T-helper 1 cell treated with Interleukin-12 subunit alpha and Interleukin-12 subunit beta and Interleukin-4 antibody, amounts not matched to agents 30 ng/mL and 1 ng/mL, for 36 hours (primary cell): Measurements from ENCODE around the gene HCN3. TPM values are rescaled to one million over a fixed set of nuclear protein-coding genes. Genes with fewer than 3 reads are reported as not detected.

Experiments
- intact Hi-C: fragments of 100-400 bp; cut with micrococcal nuclease; formaldehyde crosslinking; loops from one replicate; pipeline ENCODE4 v1.15.1; 2024
- total RNA-seq: library from RNA; stranded (reverse); gene quantifications from 2 replicates; pipeline ENCODE4 v1.2.3, GENCODE V29; 2022

The HCN3 gene
- total RNA-seq, 1 donor from 2014 or later = 2.5 TPM

DNA sequence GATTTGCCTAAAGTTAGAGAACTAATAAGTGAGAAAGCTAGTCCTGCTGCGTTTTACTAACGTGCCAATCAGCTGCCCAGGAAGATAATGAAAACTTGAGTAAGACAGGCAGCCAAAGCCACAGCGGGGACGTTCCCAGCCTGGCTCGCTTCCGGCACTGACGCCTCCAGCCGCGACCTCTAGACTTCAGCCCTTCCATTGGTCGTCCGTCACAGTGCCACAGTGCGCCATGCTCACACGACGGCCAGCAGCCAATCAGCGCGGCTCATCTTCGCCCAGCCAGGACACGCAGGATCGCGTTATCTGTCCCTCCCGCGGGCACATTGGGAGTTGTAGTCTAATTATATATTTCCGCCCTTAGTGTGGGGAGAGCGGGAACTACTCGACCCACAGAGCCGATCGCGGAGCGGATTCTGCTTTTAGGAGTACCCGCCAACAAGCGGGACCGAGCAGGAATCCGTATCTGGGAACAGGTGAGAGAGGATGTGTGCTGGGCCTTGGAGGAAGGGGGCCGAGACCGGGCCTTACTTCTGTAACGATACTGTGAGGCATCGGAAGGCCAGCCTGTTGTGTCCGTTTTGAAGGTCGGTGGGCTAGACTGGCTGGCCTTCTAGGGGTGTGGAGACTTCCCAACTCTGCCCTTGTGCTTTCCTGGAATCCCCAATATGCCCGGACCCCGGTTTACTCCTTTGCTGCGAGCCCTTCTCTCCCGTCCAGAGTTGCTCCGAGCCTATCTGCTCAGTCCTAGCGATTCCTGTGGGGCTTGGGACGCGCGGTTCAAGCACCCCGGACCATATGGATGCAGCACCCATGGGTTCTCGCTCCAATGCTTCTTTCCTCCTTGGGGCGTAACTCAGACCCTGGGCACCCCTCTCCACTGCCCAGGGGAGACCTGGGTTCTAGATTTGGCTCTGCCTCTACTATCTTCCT, 31.5 kb downstream of the HCN3 start, which contains the start of gene FDPS:
FDPS (plus strand) TSS at position 374 of the 930 bp plus-strand sequence. CDS start 924 bp downstream, outside the sequence.
- intact Hi-C loops = loop anchor here (1.0 to 5.0 kb wide), 10 partner anchors 15 to 551 kb away; partner anchors contain the start of genes ASH1L, CLK2, HCN3 and MSTO1

DNA sequence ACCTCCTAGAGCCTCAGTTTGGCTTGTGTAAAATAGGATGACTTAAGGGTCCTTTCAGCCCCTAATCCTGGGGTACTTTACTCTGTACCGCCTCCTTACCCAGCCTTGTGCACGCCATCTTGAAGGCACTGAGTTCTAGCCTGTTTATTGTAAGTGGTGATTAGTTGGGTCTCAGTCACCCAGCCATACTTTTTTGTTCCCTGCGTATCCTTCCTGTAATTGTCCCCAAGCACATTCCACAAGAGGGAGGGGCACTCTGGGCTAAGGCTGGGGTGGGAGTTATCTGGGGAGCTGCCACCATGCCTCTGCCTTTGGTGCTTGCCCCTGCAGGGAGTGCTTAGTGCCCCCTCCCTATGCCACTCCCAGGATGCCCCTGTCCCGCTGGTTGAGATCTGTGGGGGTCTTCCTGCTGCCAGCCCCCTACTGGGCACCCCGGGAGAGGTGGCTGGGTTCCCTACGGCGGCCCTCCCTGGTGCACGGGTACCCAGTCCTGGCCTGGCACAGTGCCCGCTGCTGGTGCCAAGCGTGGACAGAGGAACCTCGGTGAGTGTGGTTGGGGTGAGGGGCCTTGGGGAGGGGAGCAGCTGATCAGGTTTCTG, 32.3 kb downstream of the HCN3 start:
- intact Hi-C loops = loop anchor here (5.0 kb wide), 1 partner anchor 253 kb away; the partner anchor contains the start of gene ASH1L

DNA sequence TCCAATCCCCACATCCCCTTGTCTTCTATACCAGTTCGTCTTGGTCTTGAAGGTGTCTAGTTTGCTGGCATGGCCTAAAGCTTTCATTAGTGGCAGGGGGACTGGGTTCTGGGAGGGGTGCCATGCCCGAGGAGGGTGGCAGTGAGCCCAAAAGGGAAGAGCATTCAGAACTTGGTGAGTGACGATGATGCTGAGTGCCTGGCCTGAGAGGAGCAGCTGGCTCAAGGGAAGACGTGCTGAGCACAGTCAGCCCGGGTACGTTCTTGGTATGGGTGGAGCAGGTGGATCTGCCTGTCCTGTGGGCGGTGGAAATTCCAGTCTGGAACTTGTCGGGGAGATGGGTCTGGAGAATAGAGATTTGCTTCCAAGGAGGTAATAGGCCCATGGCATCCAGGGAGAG, 36.0 kb downstream of the HCN3 start:
- intact Hi-C loops = no loop called here

DNA sequence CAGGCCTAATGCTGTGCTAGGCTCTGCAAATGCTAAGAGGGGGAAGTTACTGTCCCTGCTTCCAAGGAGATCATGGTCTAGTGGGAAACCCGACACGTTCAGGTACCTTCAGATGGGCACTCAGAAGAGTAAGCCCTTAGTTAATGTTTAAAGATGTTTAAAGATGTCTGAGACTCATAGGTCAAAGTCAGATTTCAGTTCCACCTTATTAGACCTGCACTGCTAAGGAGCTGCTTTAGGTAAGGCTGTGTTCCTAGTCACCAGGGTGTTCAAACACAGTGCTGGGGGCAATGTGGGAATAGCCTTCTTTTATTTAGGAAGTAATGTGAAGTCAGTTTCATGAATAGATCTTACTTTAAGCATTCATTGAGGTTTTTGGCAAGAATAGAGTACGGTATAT, 39.7 kb downstream of the HCN3 start:
- intact Hi-C loops = no loop called here

DNA sequence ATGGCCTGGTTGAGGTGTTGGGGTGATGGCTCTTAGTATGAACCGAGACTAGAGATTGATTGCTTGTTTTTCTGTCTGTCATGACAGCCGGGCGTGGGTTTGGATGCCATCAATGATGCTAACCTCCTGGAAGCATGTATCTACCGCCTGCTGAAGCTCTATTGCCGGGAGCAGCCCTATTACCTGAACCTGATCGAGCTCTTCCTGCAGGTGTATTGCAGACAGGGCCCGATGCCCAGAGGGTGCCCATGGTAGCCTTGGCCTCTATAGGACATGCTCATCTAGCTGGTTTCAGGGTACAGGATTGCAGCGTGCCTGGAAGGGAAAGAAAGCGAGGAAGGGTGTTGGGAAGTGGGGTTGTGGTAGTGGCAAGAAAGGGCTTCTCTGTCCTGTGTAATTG, 40.8 kb downstream of the HCN3 start:
- intact Hi-C loops = no loop called here

DNA sequence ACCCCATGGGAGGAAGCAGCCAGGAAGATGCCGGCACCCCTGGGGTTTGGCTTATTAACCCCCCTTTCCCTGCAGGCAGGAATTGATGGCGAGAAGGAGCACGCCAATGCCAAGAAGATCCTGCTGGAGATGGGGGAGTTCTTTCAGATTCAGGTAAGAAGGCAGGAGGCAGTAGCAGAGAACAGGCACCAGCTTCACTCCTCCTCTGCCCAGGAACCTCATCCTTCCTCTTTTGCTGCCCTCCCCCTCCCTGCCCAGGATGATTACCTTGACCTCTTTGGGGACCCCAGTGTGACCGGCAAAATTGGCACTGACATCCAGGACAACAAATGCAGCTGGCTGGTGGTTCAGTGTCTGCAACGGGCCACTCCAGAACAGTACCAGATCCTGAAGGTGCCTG, 42.3 kb downstream of the HCN3 start:
- intact Hi-C loops = no loop called here

DNA sequence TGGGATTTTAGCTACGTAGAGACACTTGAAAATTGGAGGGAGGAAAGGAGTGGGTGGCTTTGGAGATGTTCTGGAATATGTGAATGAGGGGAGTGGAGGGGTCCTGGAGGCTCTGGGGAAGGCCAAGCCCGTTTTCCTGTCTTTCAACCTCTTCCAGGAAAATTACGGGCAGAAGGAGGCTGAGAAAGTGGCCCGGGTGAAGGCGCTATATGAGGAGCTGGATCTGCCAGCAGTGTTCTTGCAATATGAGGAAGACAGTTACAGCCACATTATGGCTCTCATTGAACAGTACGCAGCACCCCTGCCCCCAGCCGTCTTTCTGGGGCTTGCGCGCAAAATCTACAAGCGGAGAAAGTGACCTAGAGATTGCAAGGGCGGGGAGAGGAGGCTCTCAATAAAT, 43.0 kb downstream of the HCN3 start:
- intact Hi-C loops = loop anchor here (5.0 kb wide), 4 partner anchors 182 to 1017 kb away; partner anchors contain the start of genes CCT3, GON4L, SLC50A1 and SYT11

DNA sequence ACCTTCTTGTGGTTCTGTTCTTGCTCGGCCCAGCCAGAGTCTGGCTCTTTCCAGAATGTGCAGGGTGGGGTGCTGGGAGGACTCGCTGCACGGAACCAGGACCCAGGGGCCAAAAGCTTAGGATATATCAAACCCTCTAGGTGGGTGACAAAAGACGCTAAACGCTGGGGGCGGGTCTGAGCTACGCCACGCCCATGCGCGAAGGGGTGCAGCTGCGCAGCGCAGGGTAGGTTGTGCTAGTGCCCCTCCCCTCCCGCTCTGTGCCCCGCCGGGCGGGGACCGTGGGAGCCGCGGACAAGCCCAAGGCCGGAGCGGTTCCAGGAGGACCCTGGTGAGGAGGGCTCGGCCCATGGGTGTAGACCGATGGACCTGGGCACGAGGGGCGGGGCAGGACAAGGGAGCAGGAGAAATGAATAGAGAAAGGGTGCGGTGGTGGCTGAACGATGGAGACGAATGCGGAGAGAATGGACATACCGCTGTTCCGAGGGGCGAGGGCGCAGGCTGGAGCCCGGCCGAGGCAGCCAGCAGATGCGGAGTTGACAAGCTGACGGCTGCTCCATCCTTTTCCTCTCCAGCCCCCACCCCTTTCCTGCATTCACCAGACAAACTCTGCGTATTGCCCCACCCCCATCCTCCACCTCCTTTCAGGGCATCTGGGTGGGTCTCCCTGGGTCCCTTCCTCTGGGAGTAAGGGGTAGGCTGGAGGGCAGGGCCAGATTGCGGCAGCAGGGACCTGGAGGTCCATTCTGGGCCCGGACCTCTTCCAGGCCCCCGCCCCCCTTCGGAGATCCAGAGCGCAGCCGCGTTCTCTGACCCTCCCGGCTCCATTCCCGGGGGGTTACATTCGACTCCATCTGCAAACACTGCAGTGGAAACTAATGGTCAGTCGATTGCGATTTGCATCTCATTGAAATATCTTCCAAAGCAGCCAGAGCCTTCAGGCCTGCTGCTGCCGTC, 43.7 kb downstream of the HCN3 start, which contains the start of gene RUSC1:
RUSC1 (plus strand) TSS at position 234 of the 957 bp plus-strand sequence. CDS start 880 bp downstream, outside the sequence.
- intact Hi-C loops = loop anchor here (5.0 kb wide), 4 partner anchors 181 to 1016 kb away; partner anchors contain the start of genes CCT3, GON4L, SLC50A1 and SYT11

DNA sequence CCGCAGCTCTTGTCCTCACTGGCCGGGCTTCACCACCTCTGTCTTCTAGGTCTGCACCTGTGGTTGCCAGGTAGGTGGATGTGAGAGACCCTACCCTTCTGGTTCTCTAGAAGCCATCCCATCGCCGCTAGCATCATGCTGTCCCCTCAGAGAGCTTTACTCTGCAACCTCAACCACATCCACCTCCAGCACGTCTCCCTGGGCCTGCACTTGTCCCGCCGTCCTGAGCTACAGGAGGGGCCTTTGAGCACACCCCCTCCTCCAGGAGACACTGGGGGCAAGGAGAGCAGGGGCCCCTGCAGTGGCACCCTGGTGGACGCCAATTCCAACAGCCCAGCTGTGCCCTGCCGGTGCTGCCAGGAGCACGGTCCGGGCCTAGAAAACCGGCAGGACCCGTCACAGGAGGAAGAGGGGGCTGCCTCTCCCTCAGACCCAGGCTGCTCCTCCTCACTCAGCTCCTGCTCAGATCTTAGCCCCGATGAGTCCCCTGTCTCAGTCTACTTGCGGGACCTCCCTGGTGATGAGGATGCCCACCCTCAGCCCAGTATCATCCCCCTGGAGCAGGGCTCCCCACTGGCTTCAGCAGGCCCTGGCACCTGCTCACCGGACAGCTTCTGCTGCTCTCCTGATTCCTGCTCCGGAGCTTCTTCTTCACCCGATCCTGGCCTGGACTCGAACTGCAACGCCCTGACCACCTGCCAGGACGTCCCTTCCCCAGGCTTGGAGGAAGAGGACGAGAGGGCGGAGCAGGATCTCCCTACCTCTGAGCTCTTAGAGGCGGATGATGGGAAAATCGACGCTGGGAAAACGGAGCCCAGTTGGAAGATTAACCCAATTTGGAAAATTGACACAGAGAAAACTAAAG, 44.6 kb downstream of the HCN3 start:
- intact Hi-C loops = loop anchor here (2.0 to 5.0 kb wide), 5 partner anchors 145 to 1015 kb away; partner anchors contain the start of genes CCT3, GON4L, SLC50A1 and SYT11

DNA sequence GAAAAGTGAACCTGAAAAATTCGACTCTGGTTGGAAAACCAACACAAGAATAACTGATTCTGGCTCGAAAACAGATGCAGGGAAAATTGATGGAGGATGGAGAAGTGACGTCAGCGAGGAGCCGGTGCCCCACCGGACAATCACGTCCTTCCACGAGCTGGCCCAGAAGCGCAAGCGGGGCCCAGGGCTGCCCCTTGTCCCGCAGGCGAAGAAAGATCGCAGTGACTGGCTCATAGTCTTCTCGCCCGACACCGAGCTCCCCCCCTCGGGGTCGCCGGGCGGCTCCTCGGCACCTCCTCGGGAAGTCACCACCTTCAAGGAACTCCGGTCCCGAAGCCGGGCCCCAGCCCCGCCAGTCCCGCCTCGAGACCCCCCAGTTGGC, 45.3 kb downstream of the HCN3 start:
- intact Hi-C loops = loop anchor here (2.0 to 5.0 kb wide), 5 partner anchors 146 to 1015 kb away; partner anchors contain the start of genes CCT3, GON4L, SLC50A1 and SYT11

DNA sequence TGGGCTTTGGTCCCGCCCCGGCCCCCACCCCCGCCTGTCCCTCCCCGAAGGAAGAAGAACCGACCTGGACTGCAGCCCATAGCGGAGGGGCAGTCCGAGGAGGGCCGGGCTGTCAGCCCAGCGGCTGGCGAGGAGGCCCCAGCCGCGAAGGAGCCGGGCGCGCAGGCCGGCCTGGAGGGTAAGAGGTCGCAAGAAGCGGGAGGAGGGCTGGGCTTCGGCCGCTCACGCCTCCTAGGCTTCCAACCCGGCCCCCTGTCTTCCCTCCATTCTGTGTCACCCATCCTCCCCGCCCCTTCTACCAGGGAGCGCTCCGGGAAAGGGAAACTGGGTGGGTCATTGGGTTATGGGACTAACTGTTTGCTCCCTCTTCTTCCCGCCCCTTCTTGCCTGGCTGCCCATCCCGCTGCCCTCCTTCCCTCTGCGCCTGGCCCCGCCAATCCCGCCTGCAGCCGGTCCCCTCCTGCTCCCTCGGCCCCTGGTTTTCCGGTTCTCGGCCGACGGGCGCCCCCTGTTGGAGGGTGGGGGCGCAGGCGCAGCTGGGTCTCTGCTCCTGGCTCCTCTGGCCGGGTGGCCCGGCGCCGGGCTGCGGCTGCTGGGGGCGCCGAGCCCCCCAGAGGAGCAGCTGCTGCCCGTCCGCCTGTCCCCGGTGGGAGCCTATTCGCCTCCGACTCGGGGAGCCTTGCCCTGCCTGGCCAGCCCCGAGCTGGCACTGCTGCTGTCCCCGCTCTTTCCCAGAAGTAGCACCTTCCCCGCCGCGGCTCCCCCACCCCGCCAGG, 45.9 kb downstream of the HCN3 start:
- intact Hi-C loops = loop anchor here (1.0 to 5.0 kb wide), 13 partner anchors 15 to 1014 kb away; partner anchors contain the start of genes CCT3, CLK2, FDPS and GON4L

DNA sequence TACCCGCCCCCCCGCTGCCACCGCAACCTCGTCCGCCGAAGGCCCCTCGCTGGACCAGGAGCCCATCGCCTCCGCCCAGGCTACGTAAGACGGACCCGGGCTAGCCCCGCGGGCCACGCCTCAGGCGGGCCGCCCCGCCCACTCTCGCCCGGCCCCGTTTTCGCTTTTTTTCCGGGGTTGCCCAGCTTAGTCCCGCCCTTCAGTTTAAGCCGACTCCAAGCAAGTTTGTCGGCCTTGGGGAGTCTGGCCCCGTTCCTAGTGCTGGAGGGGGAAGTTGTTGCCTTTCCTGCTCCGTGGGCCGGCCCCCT, 46.4 kb downstream of the HCN3 start:
- intact Hi-C loops = loop anchor here (1.0 to 5.0 kb wide), 16 partner anchors 15 to 1014 kb away; partner anchors contain the start of genes ASH1L, CCT3, CLK2 and FDPS

DNA sequence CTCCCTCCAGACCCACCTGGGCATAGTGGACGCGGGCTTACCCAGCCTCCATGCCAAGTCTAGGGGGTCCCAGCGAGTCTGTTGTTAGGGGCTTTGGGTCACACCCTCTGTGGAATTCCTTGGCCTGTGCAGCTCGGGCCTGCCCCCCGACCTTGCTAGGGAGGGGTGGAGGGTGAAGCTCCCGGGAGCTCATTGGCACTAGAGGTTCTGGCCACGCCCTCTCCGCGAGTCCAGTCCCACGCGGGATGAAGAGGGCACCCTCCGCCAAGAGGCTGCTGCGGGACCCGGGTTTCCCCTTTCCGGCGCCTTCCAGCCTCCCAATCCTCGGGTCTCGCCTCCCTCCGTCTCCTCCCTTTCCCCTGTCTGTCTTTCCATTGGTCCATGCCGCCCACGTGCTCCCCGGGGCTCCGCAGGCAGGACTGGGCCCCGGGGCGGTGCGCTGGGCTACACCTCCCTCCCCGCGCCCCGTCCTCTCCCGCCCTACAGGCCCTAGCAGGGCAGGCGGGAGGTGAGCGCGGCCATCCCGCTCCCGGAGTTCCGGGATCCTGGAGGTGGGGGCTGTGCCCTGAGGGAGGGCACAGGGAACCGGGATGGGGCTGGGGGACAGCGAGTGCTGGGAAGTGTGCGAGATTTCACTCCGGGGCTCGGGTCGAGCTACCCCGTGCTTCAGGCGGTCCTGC, 46.9 kb downstream of the HCN3 start:
- intact Hi-C loops = loop anchor here (1.0 to 5.0 kb wide), 7 partner anchors 129 to 1013 kb away; partner anchors contain the start of genes ASH1L, CCT3, GON4L and SLC50A1

DNA sequence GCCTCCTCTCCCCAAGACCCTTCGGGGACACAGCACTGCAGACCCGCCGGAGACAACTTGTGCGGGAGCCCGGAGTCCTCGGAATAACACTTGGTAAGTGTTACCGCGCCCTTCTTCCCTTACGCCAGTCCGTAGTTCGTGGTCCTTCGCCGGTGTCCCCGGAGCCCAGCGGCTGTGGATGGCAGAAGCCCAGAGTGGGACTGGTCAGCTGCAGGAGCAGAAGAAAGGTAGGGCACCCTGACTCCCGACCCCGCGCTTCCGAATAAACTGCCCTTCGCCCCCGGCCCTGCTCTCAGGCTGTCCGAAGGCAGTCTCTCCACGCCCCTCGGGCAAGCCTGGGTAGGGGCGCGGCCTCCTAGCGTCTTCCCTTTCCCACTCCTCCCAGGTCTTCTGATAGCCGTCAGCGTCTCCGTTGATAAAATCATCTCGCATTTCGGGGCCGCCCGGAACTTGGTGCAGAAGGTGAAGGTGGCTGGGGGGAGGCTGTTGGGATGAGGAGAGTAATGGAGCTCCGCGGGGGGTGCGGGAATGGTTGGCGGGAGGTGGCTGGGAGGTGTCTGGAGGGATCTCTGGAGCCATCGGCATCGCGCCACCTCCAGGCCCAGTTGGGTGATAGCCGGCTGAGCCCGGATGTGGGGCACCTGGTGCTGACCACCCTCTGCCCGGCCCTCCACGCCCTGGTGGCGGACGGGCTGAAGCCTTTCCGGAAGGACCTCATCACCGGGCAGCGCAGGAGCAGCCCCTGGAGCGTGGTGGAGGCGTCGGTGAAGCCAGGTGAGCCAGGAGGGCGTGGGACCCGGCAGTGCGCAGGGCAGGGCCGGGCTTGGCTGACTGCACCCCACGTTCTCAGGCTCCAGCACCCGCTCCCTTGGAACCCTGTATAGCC, 47.7 kb downstream of the HCN3 start:
- intact Hi-C loops = loop anchor here (1.0 to 5.0 kb wide), 7 partner anchors 130 to 1012 kb away; partner anchors contain the start of genes ASH1L, CCT3, GON4L and SLC50A1

DNA sequence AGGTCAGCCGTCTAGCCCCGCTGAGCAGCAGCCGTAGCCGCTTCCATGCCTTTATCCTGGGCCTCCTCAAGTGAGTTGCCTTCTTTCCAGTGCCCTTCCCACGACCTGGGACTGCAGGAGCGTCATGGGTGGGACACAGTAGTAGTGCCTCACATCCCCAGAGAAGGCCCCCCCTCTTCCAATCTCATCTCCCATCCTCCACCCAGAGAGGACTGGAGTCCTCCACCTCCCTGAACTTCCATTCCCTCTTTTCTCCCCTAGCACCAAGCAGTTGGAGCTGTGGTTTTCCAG, 48.3 kb downstream of the HCN3 start:
- intact Hi-C loops = loop anchor here (2.0 kb wide), 1 partner anchor 131 kb away; no protein-coding TSS in a partner anchor

DNA sequence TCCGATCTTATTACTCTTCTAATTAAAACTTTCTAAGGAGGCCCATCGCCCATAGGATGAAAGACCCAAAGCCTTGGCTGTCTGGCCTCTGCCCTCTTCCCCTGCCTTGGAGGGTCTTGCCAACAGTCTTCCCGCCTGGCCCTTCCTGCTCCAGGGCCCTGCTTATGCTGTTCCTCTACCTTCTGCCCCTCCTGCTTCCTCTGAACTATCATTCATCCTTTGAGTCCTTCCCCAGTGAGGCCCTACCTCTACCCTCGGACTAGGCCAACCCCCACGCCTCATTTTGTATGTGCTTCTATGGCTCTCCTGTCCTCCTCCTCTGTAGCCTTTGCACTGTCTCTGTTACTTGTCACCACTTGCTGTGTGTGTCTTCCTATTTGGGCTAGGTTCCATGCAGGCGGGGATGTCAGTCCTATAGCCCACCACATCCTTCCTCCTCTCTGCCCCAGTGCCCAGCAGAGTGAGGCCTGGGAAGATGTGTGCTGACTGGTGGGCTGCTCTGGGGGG, 48.8 kb downstream of the HCN3 start:
- intact Hi-C loops = no loop called here

DNA sequence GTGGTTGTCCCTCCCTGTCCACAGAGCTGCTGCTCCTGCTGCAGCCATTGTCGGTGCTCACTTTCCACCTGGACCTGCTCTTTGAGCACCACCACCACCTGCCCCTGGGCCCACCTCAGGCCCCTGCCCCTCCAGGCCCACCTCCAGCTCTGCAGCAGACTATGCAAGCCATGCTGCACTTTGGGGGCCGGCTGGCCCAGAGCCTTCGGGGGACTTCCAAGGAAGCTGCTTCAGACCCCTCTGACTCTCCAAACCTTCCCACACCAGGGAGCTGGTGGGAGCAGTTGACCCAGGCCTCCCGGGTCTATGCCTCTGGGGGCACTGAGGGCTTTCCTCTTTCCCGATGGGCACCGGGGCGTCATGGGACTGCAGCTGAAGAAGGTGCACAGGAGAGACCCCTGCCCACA, 49.4 kb downstream of the HCN3 start:
- intact Hi-C loops = no loop called here
